H1 (cell line): ENCODE measurements around the gene SNAPIN. TPM values are rescaled to one million over a fixed set of nuclear protein-coding genes. Genes with fewer than 3 reads are reported as not detected.
A peak's percentile ranks its signal among the peaks of the same experiment; 100 is the strongest.

Experiments used
- CTCF ChIA-PET: fragments of 300-600 bp; sonication (Branson Sonifier 250); formaldehyde crosslinking; loops from one replicate; lab custom pipeline; 2021; ENCODE audit not compliant: partially characterized antibody; lab: Charles Lee
- POLR2A ChIA-PET: fragments of 300-600 bp; sonication (Branson Sonifier 250); formaldehyde crosslinking; loops from one replicate; lab custom pipeline; 2021; ENCODE audit warnings: inconsistent platforms; ENCODE audit not compliant: partially characterized antibody; lab: Charles Lee
- DNase-seq, 2 experiments: peaks; one replicate each; pipeline versions ENCODE4 v3.0.0 to v3.0.0-alpha.2; 2010 to 2022; ENCODE audit warnings: low spot score in 2 of 2, low read depth in 1 of 2, mixed read lengths in 1 of 2
- FAIRE-seq: peaks from 2 replicates; lab custom pipeline; 2011; peaks lifted over from hg19 to GRCh38; lab: Jason Lieb, UNC
- H2AFZ ChIP-seq: 2 replicates; pipeline ENCODE4 v1.8.1; 2012; ENCODE audit warnings: low read length, inconsistent platforms
- H2AK5ac ChIP-seq: 2 replicates; pipeline ENCODE4 v1.6.1; 2013; ENCODE audit warnings: low read depth, low read length
- H2BK120ac ChIP-seq: replicated peaks from 2 replicates; pipeline ENCODE3; 2013; ENCODE audit warnings: low read depth, low read length, inconsistent platforms
- H2BK12ac ChIP-seq: 2 replicates; pipeline ENCODE4 v1.6.1; 2013; ENCODE audit warnings: low read depth, low read length
- H2BK15ac ChIP-seq: 2 replicates; pipeline ENCODE4 v1.6.1; 2013; ENCODE audit warnings: low read length
- H2BK20ac ChIP-seq: 2 replicates; pipeline ENCODE4 v1.6.1; 2013; ENCODE audit warnings: low read length
- H2BK5ac ChIP-seq: 2 replicates; pipeline ENCODE4 v1.6.1; 2013; ENCODE audit warnings: low read depth, low read length
- H3K14ac ChIP-seq: 2 replicates; pipeline ENCODE4 v1.6.1; 2013; ENCODE audit warnings: inconsistent platforms; ENCODE audit not compliant: insufficient read length
- H3K18ac ChIP-seq: 2 replicates; pipeline ENCODE4 v1.6.1; 2013; ENCODE audit warnings: low read length; ENCODE audit errors: extremely low read depth
- H3K23ac ChIP-seq: 2 replicates; pipeline ENCODE4 v1.6.1; 2013; ENCODE audit warnings: inconsistent platforms; ENCODE audit not compliant: insufficient read length
- H3K23me2 ChIP-seq: 2 replicates; pipeline ENCODE4 v1.6.1; 2013; ENCODE audit warnings: low read depth, low read length
- H3K27ac ChIP-seq: 2 replicates; pipeline ENCODE4 v1.6.1; 2011; ENCODE audit warnings: low read depth, low read length, inconsistent platforms
- H3K27me3 ChIP-seq, 4 experiments: replicated peaks in 1 of 4; 1 replicate in 1 of 4; 2 replicates in 3 of 4; pipeline versions ENCODE4 v1.6.1 to v1.8.1; 2011 to 2013; ENCODE audit warnings: low read length in 3 of 4, mild to moderate bottlenecking in 3 of 4, inconsistent platforms in 2 of 4, mixed read lengths in 2 of 4, moderate library complexity in 1 of 4; ENCODE audit not compliant: control insufficient read depth in 3 of 4, insufficient read depth in 3 of 4; ENCODE audit errors: extremely low read depth in 1 of 4
- H3K36me3 ChIP-seq, 4 experiments: 2 replicates each; pipeline versions ENCODE4 v1.6.1 to v1.8.1; 2011 to 2013; ENCODE audit warnings: mild to moderate bottlenecking in 4 of 4, low read length in 3 of 4, moderate library complexity in 2 of 4, control low read depth in 1 of 4, inconsistent platforms in 1 of 4; ENCODE audit not compliant: insufficient read depth in 4 of 4, control insufficient read depth in 2 of 4
- H3K4ac ChIP-seq: replicated peaks from 2 replicates; pipeline ENCODE3; 2013; ENCODE audit warnings: low read length, low read depth, mixed read lengths, inconsistent platforms; ENCODE audit not compliant: insufficient read length
- H3K4me1 ChIP-seq, 4 experiments: replicated peaks in 1 of 4; 1 replicate in 1 of 4; 2 replicates in 3 of 4; pipeline versions ENCODE4 v1.6.1 to v1.8.1; 2011 to 2013; ENCODE audit warnings: low read length in 3 of 4, inconsistent platforms in 2 of 4, mixed read lengths in 1 of 4; ENCODE audit not compliant: insufficient read depth in 4 of 4, control insufficient read depth in 3 of 4
- H3K4me2 ChIP-seq, 2 experiments: 2 replicates each; pipeline versions ENCODE4 v1.6.1 to v1.8.1; 2011 to 2013; ENCODE audit warnings: low read depth in 2 of 2, low read length in 2 of 2, control low read depth in 1 of 2, inconsistent platforms in 1 of 2, mild to moderate bottlenecking in 1 of 2; ENCODE audit not compliant: insufficient read depth in 1 of 2
- H3K4me3 ChIP-seq, 4 experiments: fragments of 200-600, 300-600 bp in 1 of 4; sonication (generic), shearing (Covaris generic), sonication (Bioruptor Twin) in 1 of 4; 2 replicates each; pipeline versions ENCODE4 v1.5.1 to v1.8.1; 2011 to 2016; ENCODE audit warnings: low read length in 4 of 4, low read depth in 3 of 4, control low read depth in 2 of 4, inconsistent platforms in 2 of 4, mild to moderate bottlenecking in 2 of 4, mixed read lengths in 1 of 4, moderate library complexity in 1 of 4; ENCODE audit not compliant: insufficient read depth in 2 of 4; ENCODE audit errors: extremely low read depth in 1 of 4
- H3K56ac ChIP-seq: replicated peaks from 2 replicates; pipeline ENCODE3; 2013; ENCODE audit warnings: low read depth, mild to moderate bottlenecking, mixed read lengths, low read length, inconsistent platforms; ENCODE audit not compliant: insufficient read length
- H3K79me1 ChIP-seq: 2 replicates; pipeline ENCODE4 v1.6.1; 2013; ENCODE audit warnings: low read depth, low read length, control low read depth
- H3K79me2 ChIP-seq, 2 experiments: 2 replicates each; pipeline versions ENCODE4 v1.6.1 to v1.8.1; 2012 to 2013; ENCODE audit warnings: low read length in 2 of 2, mild to moderate bottlenecking in 2 of 2, inconsistent platforms in 1 of 2; ENCODE audit not compliant: insufficient read depth in 2 of 2, control insufficient read depth in 1 of 2
- H3K9ac ChIP-seq, 4 experiments: replicated peaks in 1 of 4; 1 replicate in 1 of 4; 2 replicates in 3 of 4; pipeline versions ENCODE4 v1.6.1 to v1.8.1; 2011 to 2013; ENCODE audit warnings: low read depth in 3 of 4, low read length in 3 of 4, control low read depth in 2 of 4, mild to moderate bottlenecking in 2 of 4, moderate library complexity in 2 of 4, inconsistent platforms in 1 of 4; ENCODE audit errors: extremely low read depth in 1 of 4
- H3K9me3 ChIP-seq, 2 experiments: 2 replicates each; pipeline versions ENCODE4 v1.6.1 to v1.8.1; 2012 to 2013; ENCODE audit warnings: mild to moderate bottlenecking in 2 of 2, moderate library complexity in 2 of 2, control low read depth in 1 of 2, inconsistent platforms in 1 of 2, low read depth in 1 of 2, low read length in 1 of 2, mixed read lengths in 1 of 2; ENCODE audit not compliant: insufficient read depth in 2 of 2
- H4K20me1 ChIP-seq, 2 experiments: replicated peaks in 1 of 2; 2 replicates each; pipeline versions ENCODE3 to v1.8.1; 2011 to 2013; ENCODE audit warnings: inconsistent platforms in 2 of 2, low read length in 2 of 2, mild to moderate bottlenecking in 1 of 2; ENCODE audit not compliant: insufficient read depth in 2 of 2, control insufficient read depth in 1 of 2
- H4K5ac ChIP-seq: 2 replicates; pipeline ENCODE4 v1.6.1; 2013; ENCODE audit warnings: low read length, low read depth, mixed read lengths, inconsistent platforms; ENCODE audit not compliant: insufficient read length
- H4K8ac ChIP-seq: 2 replicates; pipeline ENCODE4 v1.8.0; 2013; ENCODE audit warnings: mild to moderate bottlenecking, moderate library complexity, low read length, inconsistent platforms; ENCODE audit not compliant: insufficient read depth; ENCODE audit errors: extremely low read depth
- H4K91ac ChIP-seq: replicated peaks from 2 replicates; pipeline ENCODE3; 2013; ENCODE audit warnings: low read length, mixed read lengths, inconsistent platforms; ENCODE audit not compliant: insufficient read length
- ASH2L ChIP-seq: fragments of 200-600, 300-600 bp; sonication (generic); IDR thresholded peaks from one replicate; pipeline ENCODE4 v1.7.1; 2017; ENCODE audit warnings: low read length
- CBX5 ChIP-seq: fragments of 300-800, 300-1000 bp; sonication (generic); IDR thresholded peaks from 2 replicates; pipeline ENCODE4 v1.7.1; 2016; ENCODE audit warnings: antibody characterized with exemption, low read length, low read depth
- CHD1 ChIP-seq: IDR thresholded peaks from 2 replicates; pipeline ENCODE4 v1.6.1; 2012; ENCODE audit warnings: low read depth, low read length, improper control_type of control experiment
- E2F6 ChIP-seq: IDR thresholded peaks from 2 replicates; pipeline ENCODE4 v1.6.1; 2012; ENCODE audit warnings: inconsistent platforms
- PHF8 ChIP-seq: fragments of 200-600 bp; sonication (generic); conservative IDR thresholded peaks from 2 replicates; pipeline ENCODE4 v1.7.1; 2012; ENCODE audit warnings: low read depth, mild to moderate bottlenecking, inconsistent platforms, low read length, moderate library complexity
- POLR2A ChIP-seq, 2 experiments: IDR thresholded peaks; 1 replicate in 1 of 2; 2 replicates in 1 of 2; pipeline ENCODE4 v1.6.1; 2011; ENCODE audit warnings: low read depth in 2 of 2, low read length in 2 of 2, mild to moderate bottlenecking in 2 of 2; ENCODE audit errors: control extremely low read depth in 1 of 2
- POLR2AphosphoS5 ChIP-seq: IDR thresholded peaks from 2 replicates; pipeline ENCODE4 v1.6.1; 2011; ENCODE audit warnings: low read depth, low read length
- POU5F1 ChIP-seq: IDR thresholded peaks from 2 replicates; pipeline ENCODE4 v1.6.1; 2011; ENCODE audit warnings: low read depth, mild to moderate bottlenecking, low read length, moderate library complexity
- SP4 ChIP-seq: IDR thresholded peaks from 2 replicates; pipeline ENCODE4 v1.6.1; 2012; ENCODE audit warnings: low read length, inconsistent platforms
- WGBS, 2 experiments: shearing (Covaris generic) in 1 of 2; methylation state at CpG; one replicate each; pipeline versions ENCODE4 v1.1.6 to v1.1.7; 2013 to 2015; ENCODE audit warnings: low lambda C conversion rate in 2 of 2, mixed read lengths in 2 of 2, inconsistent platforms in 1 of 2, low coverage in 1 of 2, missing lambda C conversion rate in 1 of 2; ENCODE audit not compliant: insufficient replicate concordance in 2 of 2, insufficient coverage in 1 of 2, insufficient read length in 1 of 2; ENCODE audit errors: extremely low coverage in 1 of 2, missing lambda C conversion rate in 1 of 2; 5-methylcytosine and 5-hydroxymethylcytosine counted together
- polyA plus RNA-seq, 7 experiments: library from polyadenylated mRNA; depleted of rRNA in 3 of 7; stranded (reverse) in 5 of 7; unstranded in 2 of 7; fragments of >200 nt in 5 of 7; fragments of 200-250 nt in 2 of 7; gene quantifications; 1 replicate in 5 of 7; 2 replicates in 1 of 7; 4 replicates in 1 of 7; pipeline versions ENCODE4 v1.2.1 to v1.2.3, GENCODE V29; 2011 to 2013; ENCODE audit warnings: missing spikeins in 2 of 7, mixed read lengths in 2 of 7
- total RNA-seq: library from RNA; stranded (reverse); fragmentation: NEBNext Ultra II Directional; extraction: Animal tissue kit (Norgen Biotek cat#: 25700); gene quantifications from 2 replicates; pipeline ENCODE4 v1.2.1, GENCODE V29; 2021
- TF ChIP-seq, protein P1 (sequence below): IDR thresholded peaks from 2 replicates; pipeline ENCODE4 v1.6.1; 2011; ENCODE audit warnings: low read depth, mild to moderate bottlenecking, low read length; ENCODE audit not compliant: insufficient read depth
- TF ChIP-seq, protein P2 (sequence below), 3 experiments: IDR thresholded peaks; 1 replicate in 2 of 3; 2 replicates in 1 of 3; pipeline versions ENCODE4 v1.5.1 to v1.6.1; 2011; ENCODE audit warnings: low read length in 3 of 3, mild to moderate bottlenecking in 3 of 3, inconsistent platforms in 2 of 3, low read depth in 1 of 3, moderate library complexity in 1 of 3; ENCODE audit not compliant: insufficient read depth in 1 of 3; ENCODE audit errors: control extremely low read depth in 1 of 3

The SNAPIN gene
- total and polyA plus RNA-seq, 2 of the 8 experiments (the other 6 are each of a cell fraction or from before 2014, with no cell fraction given), result 25.7 to 31.1 TPM

- no peak overlapping the region for H2BK15ac ChIP-seq
- H3K23me2 ChIP-seq, result peaks cover 7% of the 10 kb centered on the region
- H4K8ac ChIP-seq, result no peak overlapping the region
- no peak overlapping the region for H4K5ac ChIP-seq
- H3K4me1 ChIP-seq, result peaks cover 0 to 9% (median 3%) of the 10 kb centered on the region in 4 experiments; a peak in 5 of 7 replicates
- H3K56ac ChIP-seq, result no peak overlapping the region
- no peak overlapping the region for H2BK20ac ChIP-seq
- no peaks in the 10 kb centered on the region for H4K20me1 ChIP-seq
- CTCF ChIA-PET, result interaction anchor here (0.7 to 10.2 kb wide), 4 partner anchors 10 to 250 kb away, joined by 3 to 115 read pairs (median 8); partner anchors contain the start of gene S100A16
- H3K79me1 ChIP-seq, result no peaks in the 10 kb centered on the region
- H3K27ac ChIP-seq, result no peak overlapping the region
- no peak overlapping the region for H2BK120ac ChIP-seq
- H3K9me3 ChIP-seq, result no peaks in the 10 kb centered on the region
- H3K4ac ChIP-seq, result no peak overlapping the region
- peaks cover 0 to 9% (median 2%) of the 10 kb centered on the region in 4 experiments; a peak in 4 of 8 replicates for H3K36me3 ChIP-seq
- H3K9ac ChIP-seq, result peak overlapping the region in 1 of 4 experiments; percentile 18; a peak in 1 of 7 replicates
- H2BK5ac ChIP-seq, result no peak overlapping the region
- H4K91ac ChIP-seq, result no peak overlapping the region
- peak overlapping the region in 1 of 2 experiments; percentile 7; a peak in 1 of 4 replicates for H3K4me2 ChIP-seq
- POLR2A ChIA-PET, result interaction anchor here (0.6 to 15.6 kb wide), 11 partner anchors 10 to 367 kb away, joined by 3 to 261 read pairs (median 3); partner anchors contain the start of genes CHTOP, RPS27, S100A14 and S100A16
- no peak overlapping the region for H3K18ac ChIP-seq
- no peaks in the 10 kb centered on the region for H3K79me2 ChIP-seq
- DNase-seq (no peak), FAIRE-seq (no peak)
- H2BK12ac ChIP-seq, result no peak overlapping the region
- no peak overlapping the region for H3K4me3 ChIP-seq
- H2AFZ ChIP-seq, result no peak overlapping the region
- H3K14ac ChIP-seq, result no peak overlapping the region
- H3K27me3 ChIP-seq, result no peaks in the 10 kb centered on the region
- WGBS, 2 experiments, result 63% methylated on average over 7 of the region's 7 CpGs; no CpG with 5 or more reads in 1 of the 2 experiments
- H2AK5ac ChIP-seq, result no peak overlapping the region
- no peak overlapping the region for H3K23ac ChIP-seq
- no peak for TF ChIP-seq POLR2AphosphoS5
- TF ChIP-seq ASH2L, result no peak
- TF ChIP-seq, protein P1, sequence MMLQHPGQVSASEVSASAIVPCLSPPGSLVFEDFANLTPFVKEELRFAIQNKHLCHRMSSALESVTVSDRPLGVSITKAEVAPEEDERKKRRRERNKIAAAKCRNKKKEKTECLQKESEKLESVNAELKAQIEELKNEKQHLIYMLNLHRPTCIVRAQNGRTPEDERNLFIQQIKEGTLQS, result no peak
- no peak for TF ChIP-seq PHF8
- no peak for TF ChIP-seq POU5F1
- no peak for TF ChIP-seq SP4
- no peak for TF ChIP-seq POLR2A (IDR thresholded peaks at IDR 0.05; ENCODE audit: control extremely low read depth in 1 of 2, low read depth in 2 of 2, low read length in 2 of 2)
- TF ChIP-seq, protein P2, sequence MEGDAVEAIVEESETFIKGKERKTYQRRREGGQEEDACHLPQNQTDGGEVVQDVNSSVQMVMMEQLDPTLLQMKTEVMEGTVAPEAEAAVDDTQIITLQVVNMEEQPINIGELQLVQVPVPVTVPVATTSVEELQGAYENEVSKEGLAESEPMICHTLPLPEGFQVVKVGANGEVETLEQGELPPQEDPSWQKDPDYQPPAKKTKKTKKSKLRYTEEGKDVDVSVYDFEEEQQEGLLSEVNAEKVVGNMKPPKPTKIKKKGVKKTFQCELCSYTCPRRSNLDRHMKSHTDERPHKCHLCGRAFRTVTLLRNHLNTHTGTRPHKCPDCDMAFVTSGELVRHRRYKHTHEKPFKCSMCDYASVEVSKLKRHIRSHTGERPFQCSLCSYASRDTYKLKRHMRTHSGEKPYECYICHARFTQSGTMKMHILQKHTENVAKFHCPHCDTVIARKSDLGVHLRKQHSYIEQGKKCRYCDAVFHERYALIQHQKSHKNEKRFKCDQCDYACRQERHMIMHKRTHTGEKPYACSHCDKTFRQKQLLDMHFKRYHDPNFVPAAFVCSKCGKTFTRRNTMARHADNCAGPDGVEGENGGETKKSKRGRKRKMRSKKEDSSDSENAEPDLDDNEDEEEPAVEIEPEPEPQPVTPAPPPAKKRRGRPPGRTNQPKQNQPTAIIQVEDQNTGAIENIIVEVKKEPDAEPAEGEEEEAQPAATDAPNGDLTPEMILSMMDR (IDR thresholded peaks at IDR 0.05; ENCODE audit: control extremely low read depth in 1 of 3, insufficient read depth in 1 of 3, low read depth in 1 of 3, low read length in 3 of 3), result no peak
- no peak for TF ChIP-seq CHD1
- no peak for TF ChIP-seq CBX5
- no peak for TF ChIP-seq E2F6
Observed at GRCh38 chr1:153623101-153623500, 35.4 kb upstream of the SNAPIN start.
